ENCODE data around the gene IRS1. TPM values are rescaled to one million over a fixed set of nuclear protein-coding genes. Genes with fewer than 3 reads are reported as not detected.
A peak's percentile ranks its signal among the peaks of the same experiment; 100 is the strongest.

IRS1 gene
- total and polyA plus RNA-seq, 8 donors = 13.3 to 43.5 (median 34.7) TPM

DNA sequence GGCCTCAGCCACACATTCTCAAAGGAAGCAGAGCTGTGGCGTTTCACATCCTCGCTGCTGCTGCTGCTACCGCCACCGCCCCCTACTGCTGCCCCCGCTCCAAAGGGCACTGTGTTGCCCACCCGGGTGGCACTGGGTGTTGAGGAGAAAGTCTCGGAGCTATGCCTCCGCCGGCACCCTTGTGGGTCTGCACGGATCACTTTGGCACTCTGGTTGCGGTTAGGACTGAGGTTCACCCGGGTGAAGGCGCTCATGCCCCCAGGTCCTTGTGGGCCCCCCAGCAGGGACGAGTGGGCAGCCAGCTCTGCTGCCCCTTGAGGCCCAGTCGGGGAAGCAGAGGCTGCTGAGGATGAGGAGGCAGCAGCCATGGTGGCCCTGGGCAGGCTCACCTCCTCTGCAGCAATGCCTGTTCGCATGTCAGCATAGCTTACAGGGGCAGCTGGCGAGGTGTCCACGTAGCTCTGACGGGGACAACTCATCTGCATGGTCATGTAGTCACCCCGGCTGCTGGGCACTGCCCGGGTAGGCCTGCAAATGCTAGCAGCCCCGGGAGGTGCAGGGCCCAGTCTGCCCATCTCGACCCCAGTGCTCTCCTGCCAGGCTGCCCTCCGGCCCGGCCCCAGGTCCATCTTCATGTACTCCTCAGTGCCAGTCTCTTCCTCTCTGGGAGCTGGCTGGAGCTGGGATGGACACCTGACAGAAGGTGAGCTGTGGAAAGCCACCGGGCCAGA is 4.2 kb downstream of the IRS1 start:
- Histone ChIP-seq H3K27ac (peak overlapping the region in 1 of 2 donors; percentile 91), H3K4me3 (peak overlapping the region; percentile 57 to 68), H3K9me3 (no peaks in the 10 kb centered on the region), H3K4me1 (peaks cover 16 to 53% of the 10 kb centered on the region in 2 donors), H3K27me3 (peaks cover 0 to 40% of the 10 kb centered on the region in 2 donors), H3K36me3 (no peaks in the 10 kb centered on the region)
- ATAC-seq = no peak
- DNase-seq = peak in 1 of 4 donors; percentile 76
- TF ChIP-seq, protein P1, sequence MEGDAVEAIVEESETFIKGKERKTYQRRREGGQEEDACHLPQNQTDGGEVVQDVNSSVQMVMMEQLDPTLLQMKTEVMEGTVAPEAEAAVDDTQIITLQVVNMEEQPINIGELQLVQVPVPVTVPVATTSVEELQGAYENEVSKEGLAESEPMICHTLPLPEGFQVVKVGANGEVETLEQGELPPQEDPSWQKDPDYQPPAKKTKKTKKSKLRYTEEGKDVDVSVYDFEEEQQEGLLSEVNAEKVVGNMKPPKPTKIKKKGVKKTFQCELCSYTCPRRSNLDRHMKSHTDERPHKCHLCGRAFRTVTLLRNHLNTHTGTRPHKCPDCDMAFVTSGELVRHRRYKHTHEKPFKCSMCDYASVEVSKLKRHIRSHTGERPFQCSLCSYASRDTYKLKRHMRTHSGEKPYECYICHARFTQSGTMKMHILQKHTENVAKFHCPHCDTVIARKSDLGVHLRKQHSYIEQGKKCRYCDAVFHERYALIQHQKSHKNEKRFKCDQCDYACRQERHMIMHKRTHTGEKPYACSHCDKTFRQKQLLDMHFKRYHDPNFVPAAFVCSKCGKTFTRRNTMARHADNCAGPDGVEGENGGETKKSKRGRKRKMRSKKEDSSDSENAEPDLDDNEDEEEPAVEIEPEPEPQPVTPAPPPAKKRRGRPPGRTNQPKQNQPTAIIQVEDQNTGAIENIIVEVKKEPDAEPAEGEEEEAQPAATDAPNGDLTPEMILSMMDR (IDR thresholded peaks at IDR 0.05) = no peak
- intact Hi-C loops (cut with DNase I) = loop anchor here in 1 of 2 donors (10.0 kb wide), 2 partner anchors 141 to 581 kb away; no protein-coding TSS in a partner anchor

DNA sequence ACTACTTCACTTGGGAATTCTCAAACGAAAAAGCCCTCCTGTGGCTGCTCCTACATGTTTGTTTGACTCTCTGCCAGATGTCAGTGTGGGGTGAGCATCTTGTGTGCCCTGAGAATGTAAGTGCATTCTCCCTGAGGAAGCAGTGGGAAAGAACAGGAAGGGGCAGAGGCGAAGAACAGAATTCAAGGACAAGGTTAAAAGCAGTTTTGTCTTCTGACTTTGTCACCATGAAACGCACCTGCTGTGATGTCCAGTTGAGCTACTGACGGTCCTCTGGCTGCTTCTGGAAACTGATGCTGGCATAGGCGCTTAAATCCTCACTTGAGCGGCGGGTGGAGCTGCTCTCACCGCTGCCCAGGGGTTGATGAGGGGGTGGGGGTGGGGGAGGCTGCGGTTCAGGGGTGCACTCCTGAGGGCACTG is 4.9 kb downstream of the IRS1 start:
- no peak for ATAC-seq
- peaks cover 13 to 53% of the 10 kb centered on the region in 2 donors for H3K4me1 ChIP-seq
- intact Hi-C loops (cut with DNase I) = loop anchor here in 1 of 2 donors (10.0 kb wide), 2 partner anchors 140 to 580 kb away; no protein-coding TSS in a partner anchor

DNA sequence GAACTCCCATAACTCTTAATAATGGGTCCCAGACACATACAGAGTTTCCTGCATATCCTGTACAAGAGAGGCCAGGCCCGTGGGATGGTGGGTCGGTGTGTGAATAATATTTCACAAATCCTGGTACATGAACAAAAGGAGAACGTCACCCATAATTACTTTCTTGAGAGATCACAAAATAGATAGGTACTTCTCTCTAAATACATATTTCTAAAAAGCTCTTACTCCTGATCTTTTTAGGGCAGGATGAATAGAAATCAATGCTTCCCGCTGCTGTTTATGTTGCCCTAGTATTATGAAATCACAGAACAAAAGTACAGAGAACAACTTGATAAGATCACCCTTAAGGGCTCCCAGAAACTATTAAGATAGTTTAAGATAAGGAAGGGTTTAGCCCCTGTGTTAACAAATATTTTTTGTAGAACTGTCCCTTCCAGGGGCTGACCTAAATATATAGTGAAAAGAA is 5.4 kb downstream of the IRS1 start:
- H3K9me3 ChIP-seq = no peaks in the 10 kb centered on the region
- H3K27ac ChIP-seq = peak overlapping the region; percentile 46 to 91
- H3K27me3 ChIP-seq = peaks cover 0 to 28% of the 10 kb centered on the region in 2 donors
- TF ChIP-seq, protein P1 (IDR thresholded peaks at IDR 0.05) = no peak
- peaks cover 13 to 48% of the 10 kb centered on the region in 2 donors for H3K4me1 ChIP-seq
- DNase-seq (no peak), ATAC-seq (no peak)
- H3K36me3 ChIP-seq = no peaks in the 10 kb centered on the region
- peak overlapping the region; percentile 57 to 68 for H3K4me3 ChIP-seq
- intact Hi-C loops (cut with DNase I) = loop anchor here in 1 of 2 donors (10.0 kb wide), 2 partner anchors 139 to 579 kb away; no protein-coding TSS in a partner anchor

More for the DNA sequence above, 4.9 kb downstream of the IRS1 start:
- Histone ChIP-seq H3K36me3 (no peaks in the 10 kb centered on the region), H3K4me3 (peak overlapping the region; percentile 57 to 68), H3K9me3 (no peaks in the 10 kb centered on the region), H3K27me3 (peaks cover 0 to 34% of the 10 kb centered on the region in 2 donors), H3K27ac (peak overlapping the region; percentile 46 to 91)
- DNase-seq = peak in 2 of 4 donors; percentile 28 to 59
- TF ChIP-seq, protein P1 (IDR thresholded peaks at IDR 0.05) = no peak

DNA sequence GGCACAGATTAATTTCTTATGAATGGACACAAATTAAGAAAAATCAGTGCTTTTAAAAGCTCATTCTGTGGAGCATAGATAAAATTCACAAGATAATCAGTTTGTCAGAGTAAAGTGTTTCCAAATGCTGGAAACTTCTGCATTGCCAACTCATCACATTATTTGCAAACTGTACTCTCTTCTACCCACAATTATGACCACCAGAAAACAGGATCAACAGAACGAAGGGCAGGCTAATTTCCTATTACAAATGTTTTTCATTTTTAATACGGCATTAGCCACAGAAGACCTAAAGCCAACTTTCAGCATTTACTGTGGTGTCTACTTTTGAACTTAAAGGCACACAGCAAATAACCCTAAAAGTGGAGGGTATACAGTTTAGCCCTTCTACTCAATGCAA is 6.0 kb downstream of the IRS1 start:
- Histone ChIP-seq H3K9me3 (no peaks in the 10 kb centered on the region), H3K4me3 (peak overlapping the region; percentile 57 to 68), H3K27me3 (peaks cover 0 to 22% of the 10 kb centered on the region in 2 donors), H3K4me1 (peaks cover 13 to 42% of the 10 kb centered on the region in 2 donors), H3K27ac (peak overlapping the region; percentile 46 to 91), H3K36me3 (no peaks in the 10 kb centered on the region)
- intact Hi-C loops (cut with DNase I) = loop anchor here in 1 of 2 donors (10.0 kb wide), 2 partner anchors 139 to 579 kb away; no protein-coding TSS in a partner anchor
- no peak for DNase-seq
- TF ChIP-seq, protein P1 (IDR thresholded peaks at IDR 0.05) = no peak
- ATAC-seq = no peak
